Heart right ventricle (tissue), 16 donors: Measurements from ENCODE around the gene ZNF652. TPM values are rescaled to one million over a fixed set of nuclear protein-coding genes. Genes with fewer than 3 reads are reported as not detected.

ENCODE experiments used
- ATAC-seq, 8 donors: fragments of 200-7000 bp; cut with Tn5 transposase; one replicate each; pipeline ENCODE4 v1.9.1; 2020; ENCODE audit warnings: mild to moderate bottlenecking in 8 of 8, moderate library complexity in 8 of 8, moderate number of reproducible peaks in 1 of 8
- DNase-seq, 2 donors: peaks; one replicate each; pipeline ENCODE4 v3.0.0-alpha.2; 2020
- H3K27ac ChIP-seq, 10 donors: fragments of 200-600 bp; sonication (generic) in 2 of 10; one replicate each; pipeline versions ENCODE4 v1.5.0 to v1.8.0; 2020 to 2022; ENCODE audit warnings: mild to moderate bottlenecking in 3 of 10
- H3K27me3 ChIP-seq, 7 donors: fragments of 200-600 bp; one replicate each; pipeline ENCODE4 v1.8.0; 2021 to 2022; ENCODE audit warnings: mild to moderate bottlenecking in 2 of 7
- H3K36me3 ChIP-seq, 9 donors: fragments of 200-600 bp; sonication (generic) in 1 of 9; one replicate each; pipeline versions ENCODE4 v1.5.0 to v1.8.0; 2020 to 2022; ENCODE audit warnings: mild to moderate bottlenecking in 2 of 9
- H3K4me1 ChIP-seq, 9 donors: fragments of 200-600 bp; sonication (generic) in 1 of 9; one replicate each; pipeline versions ENCODE4 v1.5.0 to v1.8.0; 2020 to 2022; ENCODE audit warnings: mild to moderate bottlenecking in 4 of 9
- H3K4me3 ChIP-seq, 10 donors: fragments of 200-600 bp; sonication (generic) in 2 of 10; one replicate each; pipeline versions ENCODE4 v1.5.0 to v1.8.0; 2020 to 2022; ENCODE audit warnings: mild to moderate bottlenecking in 7 of 10, moderate library complexity in 2 of 10
- H3K9me3 ChIP-seq, 11 donors: fragments of 200-600 bp in 10 of 11; sonication (generic) in 2 of 11; one replicate each; pipeline versions ENCODE4 v1.5.0 to v1.8.0; 2013 to 2022; ENCODE audit warnings: mild to moderate bottlenecking in 2 of 11, control low read depth in 1 of 11, moderate library complexity in 1 of 11
- WGBS, 2 donors: extraction: QIAGEN DNeasy Blood & Tissue Kit; methylation state at CpG; one replicate each; pipeline ENCODE4 v1.1.7; 2013; ENCODE audit warnings: inconsistent platforms in 1 of 2; 5-methylcytosine and 5-hydroxymethylcytosine counted together
- intact Hi-C, 10 donors: fragments of 100-400 bp; cut with DNase I; formaldehyde crosslinking; loops; one replicate each; pipeline versions ENCODE4 v1.11.1 to v1.14.2; 2022
- polyA plus RNA-seq, 2 donors: library from polyadenylated mRNA; stranded (reverse); fragments of 200-250 nt; gene quantifications; one replicate each; pipeline ENCODE4 v1.2.3, GENCODE V29; 2013
- total RNA-seq, 10 donors: library from RNA; stranded (reverse); fragmentation: NEBNext Ultra II Directional in 3 of 10; extraction: Animal tissue kit (Norgen Biotek cat#: 25700) in 3 of 10; gene quantifications; one replicate each; pipeline versions ENCODE4 v1.2.1 to v1.2.4, GENCODE V29; 2021 to 2023
- TF ChIP-seq, protein P1 (sequence below), 9 donors: fragments of 200-600 bp; sonication (generic) in 2 of 9; IDR thresholded peaks; one replicate each; pipeline versions ENCODE4 v1.5.0 to v1.8.0; 2021 to 2022; ENCODE audit warnings: antibody characterized with exemption in 9 of 9, mild to moderate bottlenecking in 5 of 9, moderate library complexity in 1 of 9
- donor health status: Arrhythmogenic right ventricular cardiomyopathy.
- donor health status: ischemic (EF 13 %, LVEDD 7.1; RV severe dilation, severe dysfunction).
- donor health status: healthy with polysubstance abuse.
- donor health status: DM: no; HTN: yes; CAD: no.
- donor health status: DM: no; HTN: no; CAD: no.
- donor health status: ischemic (EF 25% LVEDD 6.9; RV normal size, moderate dysfunction).
- donor health status: ischemic (EF 25% LVEDD 5.7; RV mildly dilated, moderate dysfunction).
- donor health status: healthy.
- donor health status: DM: yes; HTN: yes; CAD: no.
- donor health status: Ischemic cardiomyopathy.
- donor health status: ischemic (EF 35%, LVEDD 5.7; RV mildly dilated, moderate dysfunction).
- donor health status: nonischemic (EF 11% LVEDD 7.7; RV severe dilation, severe dysfunction).
- donor health status: DM: yes; HTN: yes; CAD: no.
- donor health status: PGD.
- donor health status: ischemic (EF 29% LVEDD 5.4; RV normal size, mild dysfunction).
- donor health status: nonischemic (EF 23%, LVEDD 6.1; RV moderate dilation, normal function).

Gene ZNF652
- total and polyA plus RNA-seq, 12 donors: 5.2 to 35.6 (median 19.6) TPM

- Histone ChIP-seq H3K4me1 (peaks cover 0 to 25% (median 12%) of the 10 kb centered on the region in 9 donors), H3K9me3 (no peaks in the 10 kb centered on the region), H3K27me3 (no peaks in the 10 kb centered on the region), H3K27ac (peak overlapping the region; percentile 75 to 96 (median 90)), H3K4me3 (peak overlapping the region; percentile 39 to 69 (median 60)), H3K36me3 (no peaks in the 10 kb centered on the region)
- DNase-seq (peak; percentile 66 to 82), ATAC-seq (peak; percentile 77 to 93 (median 86))
- TF ChIP-seq, protein P1, sequence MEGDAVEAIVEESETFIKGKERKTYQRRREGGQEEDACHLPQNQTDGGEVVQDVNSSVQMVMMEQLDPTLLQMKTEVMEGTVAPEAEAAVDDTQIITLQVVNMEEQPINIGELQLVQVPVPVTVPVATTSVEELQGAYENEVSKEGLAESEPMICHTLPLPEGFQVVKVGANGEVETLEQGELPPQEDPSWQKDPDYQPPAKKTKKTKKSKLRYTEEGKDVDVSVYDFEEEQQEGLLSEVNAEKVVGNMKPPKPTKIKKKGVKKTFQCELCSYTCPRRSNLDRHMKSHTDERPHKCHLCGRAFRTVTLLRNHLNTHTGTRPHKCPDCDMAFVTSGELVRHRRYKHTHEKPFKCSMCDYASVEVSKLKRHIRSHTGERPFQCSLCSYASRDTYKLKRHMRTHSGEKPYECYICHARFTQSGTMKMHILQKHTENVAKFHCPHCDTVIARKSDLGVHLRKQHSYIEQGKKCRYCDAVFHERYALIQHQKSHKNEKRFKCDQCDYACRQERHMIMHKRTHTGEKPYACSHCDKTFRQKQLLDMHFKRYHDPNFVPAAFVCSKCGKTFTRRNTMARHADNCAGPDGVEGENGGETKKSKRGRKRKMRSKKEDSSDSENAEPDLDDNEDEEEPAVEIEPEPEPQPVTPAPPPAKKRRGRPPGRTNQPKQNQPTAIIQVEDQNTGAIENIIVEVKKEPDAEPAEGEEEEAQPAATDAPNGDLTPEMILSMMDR (IDR thresholded peaks at IDR 0.05): no peak
- intact Hi-C loops: no loop called here
- WGBS, 2 donors: 1 to 2% methylated on average over 77 of the region's 77 CpGs
Observed at GRCh38 chr17:49260011-49260816, 101.8 kb downstream of the ZNF652 start.

DNA sequence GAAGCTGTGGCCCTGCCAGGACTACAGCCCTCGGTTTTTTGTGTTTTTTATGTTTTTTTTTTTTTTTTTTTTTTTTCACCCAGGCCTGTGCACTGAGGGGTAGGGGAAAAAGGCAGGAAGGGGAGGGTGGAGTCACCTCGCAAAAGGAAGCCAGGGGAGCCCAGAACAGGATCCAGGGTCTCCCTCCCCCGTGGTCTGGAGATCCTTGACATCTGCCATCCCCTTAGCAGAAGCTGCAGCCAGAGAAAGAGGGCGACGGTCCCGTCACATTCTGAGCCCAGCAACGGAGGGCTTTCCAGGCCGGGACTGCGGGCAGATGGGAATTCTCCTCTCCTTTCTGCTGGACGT lies 102.4 kb downstream of the ZNF652 start:
- intact Hi-C loops: no loop called here
- WGBS, 2 donors: 14 to 20% methylated on average over 9 to 10 of the region's 10 CpGs
- DNase-seq (peak; percentile 30 to 46), ATAC-seq (peak; percentile 19 to 81 (median 72))
- H3K9me3 ChIP-seq: no peaks in the 10 kb centered on the region
- TF ChIP-seq, protein P1 (IDR thresholded peaks at IDR 0.05): no peak
- H3K27me3 ChIP-seq: no peaks in the 10 kb centered on the region
- peak overlapping the region; percentile 75 to 96 (median 90) for H3K27ac ChIP-seq
- H3K4me3 ChIP-seq: peak overlapping the region; percentile 39 to 69 (median 60)
- H3K36me3 ChIP-seq: no peaks in the 10 kb centered on the region
- peaks cover 0 to 25% (median 12%) of the 10 kb centered on the region in 9 donors for H3K4me1 ChIP-seq

DNA sequence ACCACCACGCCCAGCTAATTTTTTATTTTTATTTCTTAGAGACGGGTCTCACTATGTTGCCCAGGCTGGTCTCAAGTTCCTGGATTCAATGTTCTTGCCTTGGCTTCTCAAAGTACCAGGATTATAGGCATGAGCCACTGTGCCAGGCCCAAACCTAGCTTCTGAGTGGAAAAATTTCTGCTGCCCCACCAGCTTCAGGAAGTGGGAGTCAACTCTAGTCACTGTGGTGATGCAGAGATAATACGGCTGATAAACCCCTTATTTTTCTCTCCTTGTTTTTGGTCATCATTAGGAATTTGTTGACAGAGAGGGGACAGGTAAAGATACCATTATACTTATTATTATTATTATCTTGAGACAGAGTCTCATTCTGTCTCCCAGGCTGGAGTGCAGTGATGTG lies 103.7 kb downstream of the ZNF652 start:
- ATAC-seq (no peak), DNase-seq (no peak)
- Histone ChIP-seq H3K4me1 (peaks cover 0 to 25% (median 12%) of the 10 kb centered on the region in 9 donors), H3K9me3 (no peaks in the 10 kb centered on the region), H3K27me3 (no peaks in the 10 kb centered on the region), H3K36me3 (no peaks in the 10 kb centered on the region), H3K27ac (no peak overlapping the region), H3K4me3 (no peak overlapping the region)
- intact Hi-C loops: no loop called here
- WGBS, 2 donors: 86 to 90% methylated on average over 3 of the region's 3 CpGs
- TF ChIP-seq, protein P1 (IDR thresholded peaks at IDR 0.05): no peak

DNA sequence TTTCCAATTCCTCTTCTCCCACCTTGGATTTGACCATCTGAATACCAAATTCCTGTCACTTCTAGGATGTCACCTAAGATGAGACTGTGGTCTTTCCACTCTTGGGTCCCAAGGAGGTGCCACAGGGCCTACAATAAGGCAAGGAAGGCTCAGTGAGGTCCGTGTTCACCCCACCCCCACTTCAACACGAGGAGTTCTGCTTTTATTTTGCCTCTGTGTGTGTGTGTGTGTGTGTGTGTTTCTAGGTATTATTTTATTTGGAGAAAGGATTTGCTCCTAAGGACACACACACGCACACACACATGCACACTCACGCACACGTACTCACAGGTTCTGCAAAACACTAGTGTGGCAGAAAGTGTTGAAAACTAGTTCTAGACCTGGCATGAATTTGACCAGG lies 106.9 kb downstream of the ZNF652 start:
- no peaks in the 10 kb centered on the region for H3K9me3 ChIP-seq
- intact Hi-C loops: no loop called here
- H3K27ac ChIP-seq: no peak overlapping the region
- H3K4me3 ChIP-seq: no peak overlapping the region
- H3K4me1 ChIP-seq: peaks cover 0 to 20% (median 0%) of the 10 kb centered on the region in 9 donors
- no peak for ATAC-seq
- TF ChIP-seq, protein P1 (IDR thresholded peaks at IDR 0.05): no peak
- 79 to 86% methylated on average over 5 of the region's 5 CpGs for WGBS, 2 donors
- no peaks in the 10 kb centered on the region for H3K36me3 ChIP-seq
- DNase-seq: no peak
- no peaks in the 10 kb centered on the region for H3K27me3 ChIP-seq
